GM23248 (cell line): ENCODE results near the gene NCOA1.

Experiments
- EZH2 ChIP-seq: fragments of 200-600 bp; sonication (generic); IDR thresholded peaks from 2 replicates; pipeline ENCODE4 v1.6.1; 2018; ENCODE audit warnings: antibody characterized with exemption, mild to moderate bottlenecking; ENCODE audit not compliant: insufficient read depth, poor library complexity, severe bottlenecking
- EZH2phosphoT487 ChIP-seq: fragments of 200-600 bp; sonication (generic); IDR thresholded peaks from 2 replicates; pipeline ENCODE4 v1.6.1; 2018; ENCODE audit warnings: antibody characterized with exemption, moderate library complexity, mild to moderate bottlenecking, low read depth; ENCODE audit not compliant: insufficient read depth

- TF ChIP-seq EZH2 (no peak), EZH2phosphoT487 (no peak)
These were observed 1.4 kb upstream of the NCOA1 start for GRCh38 chr2:24489465-24490180.
